ENCODE results near the gene DCTN3.
"Not testable (repeated sequence)": the region's sequence is repeated elsewhere in the genome, so short reads cannot be mapped to it uniquely, and the experiment has no call there.

Gene DCTN3

DNA sequence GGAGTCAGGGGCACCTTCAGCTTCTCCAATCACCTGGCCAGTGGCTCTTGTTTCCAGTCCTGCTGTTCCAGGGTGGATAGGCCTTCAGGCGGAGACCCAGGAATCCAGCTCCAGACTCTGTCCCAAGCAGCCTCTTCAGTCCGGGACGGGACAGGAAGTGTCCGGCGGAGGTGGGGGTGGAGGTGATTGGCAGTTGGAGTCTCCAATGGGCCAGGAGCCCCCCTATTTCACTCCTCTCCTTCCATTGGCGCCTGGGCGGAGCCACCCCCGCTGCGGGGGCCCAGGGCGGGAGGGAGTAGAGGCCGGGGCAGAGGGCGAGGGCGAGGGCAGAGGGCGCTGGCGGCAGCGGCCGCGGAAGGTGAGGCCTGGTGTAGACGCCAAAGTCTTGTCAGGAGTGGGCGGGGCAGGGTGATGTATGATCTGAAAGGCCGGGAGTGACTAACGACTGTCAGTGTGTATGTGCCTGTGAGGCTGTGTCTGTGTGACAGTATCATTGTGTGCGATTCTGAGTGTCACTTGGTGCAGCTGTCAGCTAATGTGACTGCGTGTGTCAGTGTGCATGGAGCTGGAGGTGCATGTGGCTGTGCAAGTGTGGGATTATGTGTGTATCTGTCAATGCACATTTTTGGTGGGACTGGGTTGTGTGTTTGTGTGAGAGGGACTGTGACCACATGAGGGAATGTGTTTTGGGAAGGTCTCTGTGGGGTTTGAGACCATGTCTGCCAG is 31.7 kb upstream of the DCTN3 start, which contains the start of gene IL11RA:
IL11RA (plus strand) TSS at position 310 of the 726 bp plus-strand sequence. CDS start 3,033 bp downstream, outside the sequence.
- ATAC-seq (peak; percentile 84), DNase-seq (ENCODE audit: low spot score in 2 of 2) (peak in 1 of 2 donors; percentile 55)
- H3K9me3 Mint-ChIP-seq = no peaks in the 10 kb centered on the region
- peaks cover 39% of the 10 kb centered on the region for H3K36me3 Mint-ChIP-seq
- H3K4me3 Mint-ChIP-seq = peak within 1 kb of the TSS; percentile 18
- peak within 1 kb of the TSS; percentile 38 for H3K27ac Mint-ChIP-seq
- peaks cover 58% of the 10 kb centered on the region for H3K4me1 Mint-ChIP-seq

DNA sequence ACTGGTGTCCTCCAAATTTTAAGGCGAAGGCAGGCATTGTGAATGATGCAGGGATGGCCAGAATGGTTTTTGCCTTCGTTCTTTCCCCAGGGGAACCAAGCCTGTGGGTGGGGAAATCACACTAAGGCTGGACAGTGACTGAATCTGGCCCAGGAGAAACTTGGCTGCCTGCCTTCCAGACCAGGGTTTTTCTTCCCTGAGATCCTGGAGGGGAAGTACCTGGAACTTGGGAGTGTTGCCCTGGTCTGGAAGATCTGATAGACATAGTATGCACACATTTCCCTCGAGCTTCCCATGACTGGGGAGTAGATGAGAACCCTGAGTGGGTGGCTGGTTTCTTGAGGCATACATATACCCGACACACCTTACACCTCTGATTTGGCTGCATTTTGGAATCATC is 31.0 kb upstream of the DCTN3 start:
- peaks cover 62% of the 10 kb centered on the region for H3K4me1 Mint-ChIP-seq

DNA sequence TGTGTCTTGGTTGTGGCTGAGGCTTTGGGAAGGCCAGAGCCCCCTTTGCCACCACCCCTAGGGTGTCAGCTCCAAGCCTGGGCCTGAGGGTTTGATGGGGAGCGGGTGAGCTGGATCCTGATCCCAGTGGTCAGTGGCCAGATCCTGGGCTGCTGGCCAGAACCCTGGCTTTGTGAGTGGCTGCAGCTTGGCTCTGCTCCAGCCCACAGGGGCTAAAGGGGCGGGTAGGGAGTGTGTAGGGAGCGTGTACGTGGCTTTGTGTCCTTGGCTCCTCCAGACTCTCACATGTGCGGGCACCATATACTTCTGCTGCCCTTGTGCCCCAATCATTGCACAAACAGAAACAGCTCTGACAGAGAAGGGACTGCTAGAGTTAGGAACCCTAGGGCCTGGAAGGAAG is 30.5 kb upstream of the DCTN3 start:
- Mint-ChIP-seq H3K9me3 (no peaks in the 10 kb centered on the region), H3K4me3 (no peak overlapping the region), H3K36me3 (peaks cover 39% of the 10 kb centered on the region), H3K27ac (no peak overlapping the region), H3K4me1 (peaks cover 67% of the 10 kb centered on the region)
- DNase-seq (ENCODE audit: low spot score in 2 of 2) (no peak), ATAC-seq (no peak)

More for the DNA sequence above, 31.0 kb upstream of the DCTN3 start:
- ATAC-seq (no peak), DNase-seq (ENCODE audit: low spot score in 2 of 2) (no peak)
- H3K4me3 Mint-ChIP-seq = no peak overlapping the region
- H3K9me3 Mint-ChIP-seq = no peaks in the 10 kb centered on the region
- peak overlapping the region; percentile 24 for H3K27ac Mint-ChIP-seq
- peaks cover 39% of the 10 kb centered on the region for H3K36me3 Mint-ChIP-seq

DNA sequence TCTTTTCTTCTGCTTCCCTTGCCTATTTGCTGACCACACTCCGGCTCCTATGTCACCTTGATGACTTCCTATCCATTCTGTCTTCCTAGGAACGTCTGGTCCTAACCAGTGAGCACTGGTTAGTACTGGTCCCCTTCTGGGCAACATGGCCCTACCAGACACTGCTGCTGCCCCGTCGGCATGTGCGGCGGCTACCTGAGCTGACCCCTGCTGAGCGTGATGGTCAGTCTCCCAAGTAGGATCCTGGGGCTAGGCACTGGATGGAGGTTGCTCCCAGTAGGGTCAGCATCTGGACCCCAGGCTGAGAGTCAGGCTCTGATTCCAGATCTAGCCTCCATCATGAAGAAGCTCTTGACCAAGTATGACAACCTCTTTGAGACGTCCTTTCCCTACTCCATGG is 28.4 kb upstream of the DCTN3 start:
- H3K9me3 Mint-ChIP-seq = no peaks in the 10 kb centered on the region
- peaks cover 39% of the 10 kb centered on the region for H3K36me3 Mint-ChIP-seq
- H3K4me3 Mint-ChIP-seq = peak overlapping the region; percentile 89
- no peak overlapping the region for H3K27ac Mint-ChIP-seq
- DNase-seq (ENCODE audit: low spot score in 2 of 2) (no peak), ATAC-seq (no peak)
- H3K4me1 Mint-ChIP-seq = peaks cover 59% of the 10 kb centered on the region

DNA sequence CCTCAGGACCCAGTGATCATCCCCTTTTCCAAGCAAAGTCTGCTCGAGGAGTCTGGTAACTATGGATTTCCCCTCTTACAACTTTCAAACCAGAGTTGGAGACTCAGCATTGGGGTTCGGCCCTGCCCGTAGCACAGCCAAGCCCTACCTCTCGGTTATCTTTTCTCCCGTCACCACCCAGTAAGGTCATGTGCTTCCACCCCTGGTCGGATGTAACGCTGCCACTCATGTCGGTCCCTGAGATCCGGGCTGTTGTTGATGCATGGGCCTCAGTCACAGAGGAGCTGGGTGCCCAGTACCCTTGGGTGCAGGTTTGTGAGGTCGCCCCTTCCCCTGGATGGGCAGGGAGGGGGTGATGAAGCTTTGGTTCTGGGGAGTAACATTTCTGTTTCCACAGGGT is 27.4 kb upstream of the DCTN3 start:
- Mint-ChIP-seq H3K4me3 (peak overlapping the region; percentile 89), H3K4me1 (peaks cover 51% of the 10 kb centered on the region), H3K36me3 (peaks cover 39% of the 10 kb centered on the region), H3K27ac (peak overlapping the region; percentile 85), H3K9me3 (no peaks in the 10 kb centered on the region)
- ATAC-seq (no peak), DNase-seq (ENCODE audit: low spot score in 2 of 2) (no peak)

DNA sequence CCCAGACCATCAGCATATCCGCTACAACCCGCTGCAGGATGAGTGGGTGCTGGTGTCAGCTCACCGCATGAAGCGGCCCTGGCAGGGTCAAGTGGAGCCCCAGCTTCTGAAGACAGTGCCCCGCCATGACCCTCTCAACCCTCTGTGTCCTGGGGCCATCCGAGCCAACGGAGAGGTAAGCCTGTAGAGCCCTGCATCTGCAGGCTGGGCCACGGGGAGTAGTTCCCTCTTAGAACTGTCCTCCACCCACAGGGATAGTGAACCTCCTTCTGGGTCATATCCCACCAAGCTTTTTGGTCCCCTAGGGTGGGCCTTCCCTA is 26.7 kb upstream of the DCTN3 start:
- H3K36me3 Mint-ChIP-seq = peaks cover 35% of the 10 kb centered on the region
- peaks cover 45% of the 10 kb centered on the region for H3K4me1 Mint-ChIP-seq
- no peak for DNase-seq (ENCODE audit: low spot score in 2 of 2)
- peak overlapping the region; percentile 89 for H3K4me3 Mint-ChIP-seq
- no peaks in the 10 kb centered on the region for H3K9me3 Mint-ChIP-seq
- peak overlapping the region; percentile 85 for H3K27ac Mint-ChIP-seq
- ATAC-seq = no peak

DNA sequence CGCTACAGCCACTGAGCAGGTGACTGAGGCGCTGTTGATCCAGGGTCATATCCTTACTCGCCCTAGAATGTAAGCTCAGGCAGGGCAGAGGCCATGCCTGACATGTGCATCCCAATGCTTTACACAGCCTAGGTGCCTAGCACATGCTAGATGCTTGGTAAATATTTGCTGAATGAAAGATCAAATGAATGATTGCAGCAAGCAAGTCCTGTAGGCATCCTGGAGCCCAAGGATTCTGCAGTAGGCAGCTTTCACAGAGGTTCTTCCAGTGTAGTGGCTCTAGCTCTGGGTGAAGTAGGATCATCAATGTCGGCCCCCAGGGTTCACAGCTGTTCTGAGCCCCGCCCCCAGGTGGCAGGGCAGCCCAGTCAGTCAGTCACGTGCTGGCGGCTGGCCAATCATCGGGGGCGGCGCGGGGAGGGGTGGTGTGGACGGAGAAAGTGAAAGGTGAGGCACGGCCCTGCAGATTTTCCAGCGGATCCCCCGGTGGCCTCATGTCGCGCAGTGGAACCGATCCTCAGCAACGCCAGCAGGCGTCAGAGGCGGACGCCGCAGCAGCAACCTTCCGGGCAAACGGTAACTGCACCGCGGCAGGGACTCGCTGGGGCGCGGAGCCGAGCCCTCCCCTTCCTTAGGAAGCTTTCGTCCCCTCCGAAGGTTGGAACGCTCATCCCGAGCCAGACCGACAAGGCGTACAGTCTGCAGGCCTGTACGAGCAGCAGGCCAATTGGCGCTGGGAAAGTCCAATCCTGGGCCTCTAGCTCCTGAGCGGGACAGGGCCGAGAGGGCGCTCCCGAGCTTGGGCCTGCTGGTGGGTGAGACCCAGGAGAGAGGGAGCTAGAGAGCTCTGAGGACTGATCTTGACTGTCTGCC is 26.2 kb upstream of the DCTN3 start, which contains the start of gene GALT:
GALT (plus strand) TSS at position 465 of the 873 bp plus-strand sequence; CDS start at position 495, 30 bp downstream.
- Mint-ChIP-seq H3K9me3 (no peaks in the 10 kb centered on the region), H3K4me1 (peaks cover 41% of the 10 kb centered on the region), H3K27ac (peak within 1 kb of the TSS; percentile 85), H3K36me3 (peaks cover 34% of the 10 kb centered on the region), H3K4me3 (peak within 1 kb of the TSS; percentile 89)
- peak; percentile 89 for ATAC-seq
- DNase-seq (ENCODE audit: low spot score in 2 of 2) = peak; percentile 91 to 99

DNA sequence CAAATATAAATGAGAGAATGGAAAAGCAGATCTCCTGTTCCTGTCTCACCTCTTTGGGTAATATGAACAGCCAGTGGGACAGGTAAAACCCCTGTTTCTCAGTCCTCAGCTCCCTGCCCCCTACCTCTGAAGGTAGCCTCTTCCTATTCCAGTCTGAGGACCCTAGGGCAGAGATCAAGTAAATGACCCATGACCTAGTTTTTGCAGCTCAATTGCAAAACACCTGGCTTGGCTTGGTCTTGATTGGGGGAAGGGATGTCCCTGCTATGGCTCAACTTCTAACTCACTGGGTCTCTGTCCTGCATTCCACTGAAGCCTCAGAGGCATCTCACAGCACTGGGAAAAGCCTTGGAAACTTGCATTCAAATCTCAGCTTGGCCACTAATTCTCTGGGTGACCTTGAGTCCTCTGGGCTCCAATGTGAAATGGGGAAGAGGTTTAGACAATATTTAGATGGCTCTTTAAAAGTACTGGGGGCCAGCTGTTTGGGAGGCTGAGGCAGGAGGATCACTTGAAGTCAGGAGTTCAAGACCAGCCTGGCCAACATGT is 24.5 kb upstream of the DCTN3 start:
- no peak overlapping the region for H3K27ac Mint-ChIP-seq
- H3K4me3 Mint-ChIP-seq = no peak overlapping the region
- no peaks in the 10 kb centered on the region for H3K9me3 Mint-ChIP-seq
- peaks cover 40% of the 10 kb centered on the region for H3K4me1 Mint-ChIP-seq
- H3K36me3 Mint-ChIP-seq = peaks cover 25% of the 10 kb centered on the region
- ATAC-seq (no peak), DNase-seq (ENCODE audit: low spot score in 2 of 2) (no peak)

DNA sequence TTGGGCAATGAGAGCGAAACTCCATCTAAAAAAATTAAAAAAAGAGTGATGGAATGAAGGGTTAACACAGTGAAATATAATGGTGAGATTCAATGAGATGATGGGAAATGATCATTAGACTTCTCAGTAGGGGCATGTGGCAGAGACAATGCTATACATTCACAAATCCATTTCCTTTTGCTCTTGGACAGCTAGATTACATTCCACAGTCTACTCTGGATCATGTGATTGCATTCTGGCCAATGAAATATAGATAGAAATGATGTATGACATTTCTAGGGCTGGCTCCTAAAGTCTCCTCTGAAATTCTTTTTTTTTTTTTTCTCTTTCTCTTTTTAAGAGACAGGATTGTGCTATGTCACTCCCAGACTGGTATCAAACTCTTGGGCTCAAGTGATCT is 22.4 kb upstream of the DCTN3 start:
- ATAC-seq (no peak), DNase-seq (ENCODE audit: low spot score in 2 of 2) (no peak)
- H3K36me3 Mint-ChIP-seq = peaks cover 6% of the 10 kb centered on the region
- peaks cover 33% of the 10 kb centered on the region for H3K4me1 Mint-ChIP-seq
- no peaks in the 10 kb centered on the region for H3K9me3 Mint-ChIP-seq
- no peak overlapping the region for H3K4me3 Mint-ChIP-seq
- no peak overlapping the region for H3K27ac Mint-ChIP-seq

DNA sequence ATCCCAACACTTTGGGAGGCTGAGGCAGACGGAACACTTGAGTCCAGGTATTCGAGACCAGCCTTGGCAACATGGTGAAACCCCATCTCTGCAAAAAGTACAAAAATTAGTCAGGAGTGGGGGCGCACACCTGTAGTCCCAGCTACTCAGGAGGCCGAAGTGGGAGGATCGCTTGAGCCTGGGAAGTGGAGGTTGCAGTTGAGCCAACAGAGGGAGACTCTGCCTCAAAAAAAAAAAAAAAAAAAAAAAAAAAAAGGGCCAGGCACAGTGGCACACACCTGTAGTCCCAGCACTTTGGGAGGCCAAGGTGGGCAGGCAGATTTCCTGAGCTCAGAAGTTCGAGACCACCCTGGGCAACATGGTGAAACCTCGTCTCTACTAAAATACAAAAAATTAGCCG is 19.0 kb upstream of the DCTN3 start:
- H3K36me3 Mint-ChIP-seq = peaks cover 17% of the 10 kb centered on the region
- DNase-seq (ENCODE audit: low spot score in 2 of 2); H3K4me3 Mint-ChIP-seq; ATAC-seq; H3K27ac Mint-ChIP-seq; H3K9me3 Mint-ChIP-seq: not testable (repeated sequence)
- peaks cover 40% of the 10 kb centered on the region for H3K4me1 Mint-ChIP-seq

DNA sequence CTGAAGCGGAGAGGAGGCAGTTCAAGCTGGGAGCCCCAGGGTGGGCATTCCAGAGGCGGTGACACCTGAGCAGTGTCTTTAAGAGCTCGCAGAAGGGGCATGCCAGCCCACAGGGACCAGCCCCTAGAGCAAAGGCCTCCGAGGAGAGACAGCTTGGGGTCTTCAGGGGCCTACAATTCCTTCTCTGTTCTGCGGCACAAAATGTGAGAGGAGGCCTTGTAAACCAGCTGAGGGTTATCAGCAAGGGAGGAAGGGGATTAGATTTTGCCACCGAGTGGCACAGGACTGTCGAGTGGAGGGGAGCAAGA is 17.8 kb upstream of the DCTN3 start:
- Mint-ChIP-seq H3K4me1 (peaks cover 47% of the 10 kb centered on the region), H3K36me3 (peaks cover 22% of the 10 kb centered on the region), H3K9me3 (no peaks in the 10 kb centered on the region), H3K27ac (peak overlapping the region; percentile 97), H3K4me3 (peak overlapping the region; percentile 89)
- ATAC-seq (no peak), DNase-seq (ENCODE audit: low spot score in 2 of 2) (no peak)

DNA sequence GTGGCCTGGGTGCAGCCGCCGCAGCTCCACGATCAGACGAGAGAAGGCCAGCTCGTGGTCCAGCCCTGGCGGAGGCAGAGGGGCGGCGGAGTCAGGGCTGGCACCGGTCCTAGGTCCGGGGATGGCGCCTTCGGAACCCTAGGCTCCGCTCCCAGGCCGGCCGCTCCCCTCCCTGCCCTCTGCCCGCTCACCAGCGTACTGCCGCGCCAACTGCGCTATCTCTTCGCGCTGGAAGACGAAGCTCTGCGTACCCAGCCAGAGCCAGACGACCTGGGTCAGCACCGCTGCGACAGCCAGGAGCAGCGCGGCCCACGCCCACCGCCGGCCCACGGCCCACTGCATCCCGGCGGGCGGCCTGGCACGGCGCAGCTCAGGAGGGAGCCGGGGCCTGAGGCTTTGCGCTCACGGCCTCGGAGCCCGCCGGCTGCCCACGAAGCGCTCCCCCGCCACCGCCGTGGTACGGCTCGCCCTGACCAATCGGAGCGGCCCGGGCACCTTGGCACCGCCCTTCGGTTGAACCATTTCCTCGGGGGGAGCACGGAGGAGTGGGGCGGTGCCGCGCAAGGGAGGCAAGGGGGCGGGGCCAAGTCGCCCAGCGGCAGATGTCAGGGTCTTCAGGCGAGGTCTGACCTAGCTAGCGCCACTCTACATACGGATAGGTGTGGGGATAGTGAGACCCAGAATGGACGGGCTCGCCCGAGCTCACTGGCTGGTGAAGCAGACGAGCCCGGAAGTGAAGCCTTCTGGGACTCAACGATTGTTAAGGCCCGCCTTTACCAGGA is 17.3 kb upstream of the DCTN3 start, which contains the start of gene SIGMAR1:
SIGMAR1 (minus strand) TSS at position 432 of the 782 bp plus-strand sequence; CDS start at position 342, 90 bp downstream.
- Mint-ChIP-seq H3K4me1 (peaks cover 47% of the 10 kb centered on the region), H3K27ac (peak within 1 kb of the TSS; percentile 97), H3K36me3 (peaks cover 22% of the 10 kb centered on the region), H3K4me3 (peak within 1 kb of the TSS; percentile 89), H3K9me3 (no peaks in the 10 kb centered on the region)
- ATAC-seq (peak; percentile 95), DNase-seq (ENCODE audit: low spot score in 2 of 2) (peak; percentile 97 to 98)

DNA sequence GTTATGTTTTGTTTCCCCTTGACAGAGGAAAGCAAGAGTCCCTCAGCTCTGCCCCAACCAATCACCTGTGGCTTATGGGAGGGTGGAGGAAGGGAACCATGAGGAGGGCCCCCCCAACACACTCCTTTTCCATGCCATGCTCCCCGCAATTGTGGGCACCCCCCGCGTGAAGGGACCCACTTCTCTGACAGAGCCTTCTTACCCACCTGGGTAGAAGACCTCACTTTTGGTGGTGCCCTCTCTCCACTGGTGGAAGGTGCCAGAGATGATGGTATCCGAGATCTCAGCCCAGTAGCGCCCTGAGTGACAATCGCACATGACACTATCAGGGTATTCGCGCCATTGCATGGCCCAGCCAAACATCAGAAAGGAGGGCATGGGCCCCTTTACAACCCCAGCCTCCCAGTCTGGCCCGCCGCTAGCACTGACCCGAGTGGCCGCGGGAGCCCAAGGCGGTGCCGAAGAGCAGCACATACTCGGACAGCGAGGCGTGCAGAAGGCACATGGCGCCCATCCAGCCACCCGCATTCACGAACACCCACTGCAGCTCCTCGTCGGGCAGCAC is 16.6 kb upstream of the DCTN3 start:
- Mint-ChIP-seq H3K4me3 (peak overlapping the region; percentile 89), H3K4me1 (peaks cover 47% of the 10 kb centered on the region), H3K27ac (peak overlapping the region; percentile 97), H3K9me3 (no peaks in the 10 kb centered on the region), H3K36me3 (peaks cover 22% of the 10 kb centered on the region)
- peak; percentile 41 for ATAC-seq
- peak; percentile 22 to 68 for DNase-seq (ENCODE audit: low spot score in 2 of 2)

DNA sequence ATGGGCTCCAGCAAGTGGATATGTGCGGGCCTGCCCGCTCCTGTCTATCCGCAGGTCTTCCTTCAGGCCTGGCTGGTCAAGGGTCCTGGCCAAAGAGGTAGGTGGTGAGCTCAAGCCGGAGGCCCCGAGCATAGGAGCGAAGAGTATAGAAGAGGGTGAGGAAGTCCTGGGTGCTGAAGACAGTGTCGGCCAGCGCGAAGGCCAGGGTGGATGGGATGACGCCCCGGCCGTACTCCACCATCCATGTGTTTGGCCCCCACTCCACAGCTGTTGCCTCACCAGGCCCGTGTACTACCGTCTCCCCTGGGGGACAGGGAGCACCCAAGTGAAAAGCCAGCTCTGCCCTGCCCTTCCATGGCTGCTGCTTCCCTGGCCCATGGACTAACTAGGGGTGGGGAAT is 15.3 kb upstream of the DCTN3 start:
- Mint-ChIP-seq H3K4me1 (peaks cover 41% of the 10 kb centered on the region), H3K36me3 (peaks cover 22% of the 10 kb centered on the region), H3K9me3 (no peaks in the 10 kb centered on the region), H3K4me3 (peak overlapping the region; percentile 89), H3K27ac (peak overlapping the region; percentile 48)
- DNase-seq (ENCODE audit: low spot score in 2 of 2) (no peak), ATAC-seq (no peak)

Measured in stimulated activated effector memory CD8-positive, alpha-beta T cell treated with anti-CD3 and anti-CD28 coated beads, Interleukin-12 subunit alpha, Interleukin-12 subunit beta, amount 100 ng/mL, for 72 hours (primary cell).